ENCODE measurements around the gene TENT5C.

Gene TENT5C

DNA sequence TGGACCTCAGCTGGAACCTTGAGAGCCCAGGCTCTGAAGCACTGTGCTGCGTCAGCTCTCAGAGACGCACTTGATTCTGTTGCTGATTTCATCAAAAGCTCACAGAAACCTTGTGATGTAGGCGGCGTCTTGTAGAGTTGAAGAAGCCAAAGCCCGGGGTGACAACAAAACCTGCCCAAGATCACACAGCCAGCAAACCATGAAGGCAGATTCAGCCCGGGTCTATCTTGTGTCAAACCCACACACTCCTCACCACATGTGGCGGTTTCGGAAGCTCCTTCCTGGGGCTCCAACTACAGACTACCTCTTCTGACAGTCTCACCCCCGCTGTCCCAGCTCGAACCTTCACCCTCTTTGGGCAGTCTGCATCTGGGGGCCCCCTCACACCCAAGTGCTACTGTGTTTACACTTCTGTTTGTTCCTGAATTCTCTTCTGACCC lies 50.4 kb downstream of the TENT5C start:
- DNase-seq (ENCODE audit: low read depth, low spot score): peak; percentile 60

DNA sequence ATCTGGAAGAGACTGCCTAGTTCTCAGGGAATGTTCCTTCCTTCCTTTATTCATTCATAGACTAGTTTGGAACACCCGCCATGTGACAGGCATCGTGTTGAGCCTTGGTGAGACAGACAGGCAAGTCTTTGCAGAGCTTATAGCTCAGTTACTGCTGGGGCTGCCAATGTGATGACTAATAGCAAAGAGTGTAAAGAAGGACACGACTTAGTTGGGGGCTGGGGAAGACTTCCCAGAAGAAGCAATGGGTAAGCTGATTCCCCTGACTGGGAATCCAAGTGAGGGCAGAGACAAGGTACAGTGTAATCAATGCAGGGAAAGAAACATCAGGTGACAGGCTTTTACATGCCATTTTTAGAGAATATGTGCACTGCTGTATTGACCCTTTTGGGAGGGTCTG lies 51.2 kb downstream of the TENT5C start:
- no peak for DNase-seq (ENCODE audit: low read depth, low spot score)

DNA sequence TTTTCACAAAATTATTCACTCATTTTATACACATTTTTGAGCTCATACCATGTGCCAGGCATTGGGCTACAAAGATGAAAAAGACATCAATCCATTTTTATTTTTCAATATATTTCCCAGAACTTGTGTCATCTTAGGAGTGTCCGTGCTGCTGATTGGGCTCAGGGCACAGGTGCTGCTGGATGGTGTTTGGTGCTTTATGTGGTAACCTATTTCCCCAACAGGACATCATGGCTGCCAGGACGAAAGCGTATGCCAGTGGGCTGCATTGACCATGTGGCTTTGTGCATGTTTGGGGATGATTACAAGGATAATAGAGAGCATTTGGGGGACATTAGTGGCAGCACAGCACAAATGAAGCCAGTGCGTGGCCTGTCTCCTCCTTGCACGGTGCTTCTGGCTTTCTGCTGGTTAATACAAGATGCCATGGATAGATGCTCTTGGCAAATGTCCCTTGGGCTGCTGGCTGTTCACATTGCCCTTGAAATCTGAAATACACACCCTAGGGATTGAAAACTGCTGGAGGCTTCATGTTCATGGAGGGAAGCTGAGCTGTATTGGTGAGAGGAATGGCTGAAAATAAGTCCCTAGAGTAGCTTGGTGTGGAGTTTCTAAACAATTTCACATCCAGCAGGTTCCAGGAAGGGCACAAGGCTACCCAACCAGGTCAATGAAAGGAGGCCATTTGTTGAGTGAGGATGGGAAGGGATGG lies 52.3 kb downstream of the TENT5C start:
- DNase-seq (ENCODE audit: low read depth, low spot score): no peak

DNA sequence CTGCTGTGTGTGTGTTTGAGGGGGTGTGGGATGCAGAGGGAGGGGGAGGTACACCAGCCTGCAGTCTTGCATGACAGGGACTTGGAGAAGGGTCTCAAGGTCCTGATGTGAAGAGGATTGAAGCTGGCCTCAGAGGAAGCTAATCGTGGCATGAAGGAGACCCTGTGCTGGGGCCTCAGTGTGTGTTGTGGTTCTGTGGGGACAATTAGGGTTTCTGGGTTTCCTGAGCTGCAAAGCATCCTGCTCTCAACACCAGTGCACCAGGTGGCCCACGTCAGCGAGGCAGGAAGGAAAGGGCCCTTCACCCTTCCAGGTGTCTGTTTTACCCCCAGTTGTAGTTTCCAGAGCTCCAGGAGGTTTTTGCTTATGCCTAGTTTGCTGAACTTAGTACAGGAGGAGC lies 52.8 kb downstream of the TENT5C start:
- peak; percentile 44 for DNase-seq (ENCODE audit: low read depth, low spot score)

DNA sequence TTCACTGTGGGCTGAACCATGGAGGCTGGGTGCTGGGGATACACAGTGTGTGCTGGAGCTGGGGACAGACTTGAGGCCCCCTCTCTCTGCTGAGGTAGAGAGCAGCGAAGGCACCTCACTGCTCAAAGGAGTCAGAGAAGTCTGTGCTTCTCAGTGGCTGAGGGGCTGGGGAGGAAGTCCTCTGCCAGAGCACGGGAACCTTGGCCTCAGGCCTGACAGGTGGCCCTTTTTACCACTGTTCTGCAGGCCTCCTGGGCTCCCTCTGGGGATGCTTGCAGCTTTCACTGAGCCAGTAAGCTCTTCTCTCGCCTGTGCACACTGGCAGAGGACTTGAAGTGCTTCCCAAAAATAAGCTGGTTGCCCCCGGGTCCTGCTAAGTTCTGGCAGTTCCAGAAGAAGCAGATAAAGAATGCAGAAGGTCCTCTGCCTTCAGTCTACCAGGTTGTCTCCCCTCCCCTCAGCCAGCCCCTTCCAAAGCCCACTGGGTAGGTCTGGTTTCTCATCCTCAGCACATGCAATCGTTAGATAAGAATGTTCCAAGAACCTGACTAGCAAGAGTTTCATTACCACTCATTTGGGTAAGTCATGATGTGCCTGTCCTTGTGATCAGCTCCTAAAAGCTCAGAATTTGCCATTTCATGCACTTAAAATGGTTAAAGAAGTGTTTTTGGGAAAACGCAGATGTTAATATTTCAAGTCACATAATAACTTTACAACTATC lies 53.9 kb downstream of the TENT5C start:
- DNase-seq (ENCODE audit: low read depth, low spot score): no peak

DNA sequence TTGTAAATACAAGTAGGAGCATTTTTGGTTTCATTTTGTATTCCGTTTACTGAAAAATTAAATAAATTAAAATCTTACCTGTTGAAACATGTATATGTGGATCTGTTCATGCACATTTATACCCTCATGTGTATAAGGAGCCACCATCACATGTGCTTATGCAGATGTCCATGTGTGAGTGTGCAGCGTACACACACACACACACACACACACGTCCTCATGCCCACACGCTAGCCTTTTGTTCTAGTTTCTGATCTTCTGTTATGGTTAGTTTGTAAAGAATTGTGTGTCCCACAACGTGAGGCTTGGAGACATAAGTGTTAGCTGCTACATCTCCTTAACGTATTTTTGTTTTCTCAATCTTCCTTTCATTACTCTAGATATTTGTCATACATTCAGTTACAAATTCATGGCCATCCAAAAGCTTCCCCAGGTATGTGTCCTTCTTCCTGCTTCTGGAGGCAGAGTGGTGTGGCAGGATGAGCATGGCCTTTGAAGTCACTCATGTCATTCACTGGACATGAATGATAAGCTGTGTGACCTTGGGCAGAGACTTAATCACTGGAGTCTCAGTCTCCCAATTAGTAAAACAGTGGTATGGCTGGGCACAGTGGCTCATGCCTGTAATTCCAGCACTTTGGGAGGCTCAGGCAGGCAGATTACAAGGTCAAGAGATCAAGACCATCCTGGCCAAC lies 54.6 kb downstream of the TENT5C start:
- no peak for DNase-seq (ENCODE audit: low read depth, low spot score)

DNA sequence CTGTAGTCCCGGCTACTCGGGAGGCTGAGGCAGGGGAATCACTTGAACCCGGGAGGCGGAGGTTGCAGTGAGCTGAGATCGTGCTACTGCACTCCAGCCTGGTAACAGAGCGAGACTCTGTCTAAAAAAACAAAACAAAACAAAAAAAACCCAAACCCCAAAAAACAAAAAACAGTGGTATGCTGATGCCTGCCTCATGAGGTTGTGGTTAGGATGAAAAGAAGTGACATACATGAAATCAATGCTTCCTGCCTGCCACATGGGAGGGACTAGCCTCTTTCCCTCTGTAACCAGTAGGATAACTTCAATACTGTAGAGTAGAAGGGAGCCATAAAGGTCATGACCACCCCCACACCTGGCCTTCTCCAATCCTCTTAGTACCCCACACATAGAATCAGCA lies 55.2 kb downstream of the TENT5C start:
- no peak for DNase-seq (ENCODE audit: low read depth, low spot score)

DNA sequence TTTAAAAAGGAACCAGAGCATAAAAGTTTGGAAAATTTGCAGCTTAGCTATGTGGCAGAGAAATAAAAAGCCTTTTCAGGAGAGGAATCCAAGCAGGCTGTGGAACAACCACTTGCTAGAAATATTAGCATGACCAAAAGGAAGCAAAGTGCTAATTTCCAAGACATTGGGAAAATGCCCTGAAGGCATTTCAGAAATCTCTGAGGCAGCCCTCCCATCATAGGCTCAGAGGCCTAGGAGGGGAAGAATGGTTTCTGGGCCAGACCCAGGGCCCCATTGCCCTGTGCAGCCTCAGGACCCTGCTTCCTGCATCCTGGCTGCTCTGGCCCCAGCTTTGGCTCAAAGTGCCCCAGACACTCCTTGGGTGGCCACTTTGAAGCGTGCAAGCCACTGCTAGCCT lies 56.8 kb downstream of the TENT5C start:
- no peak for DNase-seq (ENCODE audit: low read depth, low spot score)

DNA sequence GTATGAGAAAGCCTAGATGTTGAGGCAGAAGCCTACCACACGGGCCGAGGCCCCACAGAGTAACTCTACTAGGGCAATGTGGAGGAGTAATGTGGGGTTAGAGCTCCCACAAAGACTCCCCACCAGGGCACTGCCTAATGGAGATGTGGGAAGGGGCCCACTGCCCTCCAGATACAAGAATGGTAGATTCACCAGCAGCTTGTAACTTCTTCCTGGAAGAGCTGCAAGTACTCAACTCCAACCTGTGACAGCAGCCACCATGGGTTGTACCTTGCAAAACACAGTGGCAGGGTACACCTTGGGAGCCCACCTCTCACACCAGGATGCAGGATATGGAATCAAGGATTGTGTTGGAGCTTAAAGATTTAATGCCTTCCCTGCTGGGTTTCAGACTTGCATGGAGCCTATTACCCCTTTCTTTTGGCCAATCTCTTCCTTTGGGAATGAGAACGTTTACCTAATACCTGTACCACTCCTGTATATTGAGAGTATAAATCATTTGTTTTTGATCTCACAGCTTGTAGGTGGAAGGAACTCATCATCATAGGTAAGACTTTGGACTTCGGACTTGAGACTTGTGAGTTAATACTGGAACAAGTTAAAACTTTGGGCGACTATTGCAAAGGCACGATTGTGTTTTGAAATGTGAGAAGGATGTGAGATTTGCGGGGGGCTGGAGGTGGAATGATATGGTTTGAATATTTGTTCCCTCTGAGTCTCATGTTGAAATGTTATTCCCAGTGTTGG lies 57.5 kb downstream of the TENT5C start:
- DNase-seq (ENCODE audit: low read depth, low spot score): no peak

DNA sequence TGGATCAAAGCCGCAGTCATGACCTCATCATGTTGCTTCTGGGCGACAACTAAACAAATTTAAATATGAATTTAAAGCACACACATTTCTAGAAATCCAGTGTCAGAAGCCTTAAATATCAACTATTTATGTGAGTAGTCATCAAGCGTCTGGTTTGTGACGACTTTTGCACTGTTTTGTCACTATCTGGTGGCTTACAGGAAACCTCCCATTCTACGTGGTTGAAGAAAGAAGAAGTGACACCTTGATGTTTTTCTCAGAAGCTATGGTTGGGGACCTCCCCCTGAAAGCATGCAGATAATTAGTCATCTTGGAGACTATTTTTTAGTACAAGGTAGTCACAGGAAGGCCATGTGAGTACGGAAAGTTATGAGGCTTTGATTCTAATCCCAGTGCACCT lies 58.5 kb downstream of the TENT5C start:
- peak; percentile 55 for DNase-seq (ENCODE audit: low read depth, low spot score)

DNA sequence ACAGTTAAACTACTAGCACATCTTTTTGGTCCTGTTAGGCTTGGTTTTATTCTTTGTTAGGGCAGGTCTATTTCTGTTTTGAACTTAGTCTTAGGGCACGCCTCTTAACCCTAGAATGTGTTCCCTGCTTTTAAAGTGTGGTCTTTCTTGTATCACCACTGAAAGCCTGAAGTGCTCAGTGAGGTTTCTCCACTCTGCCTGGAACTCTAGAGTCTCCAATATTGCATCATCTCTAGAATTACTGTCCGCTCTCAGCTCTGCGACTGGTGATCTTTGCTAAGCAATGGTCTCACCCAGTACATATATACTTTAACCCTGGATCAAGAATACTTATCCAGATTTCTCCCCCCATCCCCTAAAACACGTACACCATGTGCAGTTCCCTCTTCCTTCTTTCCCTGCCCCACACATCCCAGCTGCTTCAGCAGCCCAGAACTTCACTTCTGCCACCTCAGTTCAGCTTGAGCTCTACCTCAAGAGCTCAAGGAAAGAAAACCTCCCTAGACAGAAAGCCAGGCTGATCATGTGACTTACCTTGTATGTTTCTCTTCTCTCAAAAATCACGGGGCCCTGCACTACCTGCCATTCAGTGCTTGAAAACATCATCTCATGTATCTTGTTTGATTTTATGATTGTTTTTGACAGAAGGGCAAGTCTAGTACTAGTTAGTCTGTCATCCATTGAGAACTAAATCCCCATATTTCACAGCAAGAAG lies 59.9 kb downstream of the TENT5C start:
- no peak for DNase-seq (ENCODE audit: low read depth, low spot score)

DNA sequence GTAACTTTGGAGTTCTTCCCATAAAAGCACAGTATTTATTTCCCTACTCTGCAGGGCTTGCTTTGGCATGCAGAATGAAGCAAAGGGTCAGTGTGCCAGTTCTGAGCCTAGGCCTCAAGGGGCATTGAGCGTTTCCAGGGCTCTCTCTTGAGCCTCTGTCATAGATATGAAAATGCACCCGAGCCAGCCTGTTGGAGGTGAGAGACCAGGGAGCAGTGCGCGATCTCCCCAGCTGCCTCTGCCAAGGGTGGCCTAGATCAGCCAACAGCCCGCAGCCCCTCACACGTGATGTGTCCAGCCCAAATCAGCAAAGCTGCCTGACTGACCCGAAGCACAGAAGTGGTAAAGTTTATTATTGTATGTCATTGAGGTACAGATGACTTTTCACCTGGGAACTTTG lies 63.7 kb downstream of the TENT5C start:
- DNase-seq (ENCODE audit: low read depth, low spot score): no peak

DNA sequence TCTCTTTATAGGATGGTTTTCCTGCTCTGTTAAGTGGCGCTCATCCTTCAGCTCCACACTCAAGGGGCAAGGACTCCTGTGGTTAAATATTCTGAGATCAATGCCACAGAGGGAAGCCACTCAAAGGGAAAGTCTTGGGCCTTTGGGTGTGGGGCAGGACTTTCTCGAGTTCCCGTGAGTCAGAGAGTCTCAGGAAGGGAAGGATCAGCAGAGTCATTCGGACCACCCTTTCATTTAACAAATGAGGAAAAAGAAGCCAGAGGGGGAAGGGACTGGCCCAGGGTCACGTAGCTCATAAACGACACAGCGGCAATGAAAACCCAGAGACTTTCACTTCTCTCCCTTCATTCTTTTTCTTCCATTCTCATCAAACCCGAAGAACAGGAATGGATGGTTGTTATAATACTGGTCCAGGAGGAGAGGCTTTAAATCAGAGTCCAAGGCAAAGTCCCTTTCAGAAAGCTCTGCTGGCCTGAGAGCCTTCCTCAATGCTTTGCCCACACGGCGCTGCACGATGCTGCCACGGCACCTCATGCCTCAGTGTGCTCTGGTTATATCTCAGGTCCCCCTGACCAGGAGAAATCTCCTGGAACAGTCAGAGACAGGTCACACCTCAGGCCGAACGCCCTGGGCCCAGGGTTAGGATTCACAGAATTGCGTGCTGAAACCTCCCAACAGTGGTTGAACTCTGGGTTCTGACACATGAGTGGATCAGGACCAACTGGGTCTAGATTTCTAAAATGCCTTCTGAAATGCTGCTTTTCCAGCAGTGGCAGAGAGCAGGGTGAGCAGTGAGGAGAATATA lies 65.3 kb downstream of the TENT5C start:
- DNase-seq (ENCODE audit: low read depth, low spot score): no peak

DNA sequence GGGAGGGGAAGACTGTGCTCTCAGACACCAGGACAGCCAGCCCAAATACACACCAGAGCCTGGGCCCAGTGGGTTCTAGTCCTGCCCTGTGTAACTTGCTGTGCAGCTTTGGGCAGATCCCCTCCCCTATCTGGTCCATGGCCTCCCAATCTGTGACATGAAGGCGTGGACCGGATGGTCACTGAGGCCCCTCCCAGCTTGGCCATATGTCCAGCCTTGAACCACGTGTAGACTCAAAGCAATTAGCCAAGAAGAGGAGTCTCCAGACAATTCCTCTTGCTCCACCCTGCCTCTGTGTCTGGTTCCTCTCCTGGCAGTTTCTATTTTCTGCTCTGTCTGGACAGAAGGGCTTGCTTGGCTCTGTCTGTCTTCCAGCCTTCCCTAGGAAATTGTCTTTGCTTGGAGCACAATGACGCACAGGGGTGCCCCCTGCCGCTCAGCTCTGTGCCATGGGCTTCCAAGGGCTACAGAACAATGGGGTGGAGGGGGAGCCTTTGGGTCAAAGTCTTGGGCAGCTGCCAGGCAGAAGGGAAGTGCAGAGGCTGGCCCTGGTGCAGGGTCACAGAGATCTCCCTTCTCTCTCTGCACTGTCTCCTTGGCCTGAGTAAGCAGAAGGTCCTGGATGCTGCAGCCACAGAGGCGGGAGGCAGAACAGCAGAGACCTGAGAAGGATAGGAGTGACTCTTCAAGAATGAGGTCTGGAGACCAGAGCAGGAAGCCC lies 66.1 kb downstream of the TENT5C start:
- no peak for DNase-seq (ENCODE audit: low read depth, low spot score)

DNA sequence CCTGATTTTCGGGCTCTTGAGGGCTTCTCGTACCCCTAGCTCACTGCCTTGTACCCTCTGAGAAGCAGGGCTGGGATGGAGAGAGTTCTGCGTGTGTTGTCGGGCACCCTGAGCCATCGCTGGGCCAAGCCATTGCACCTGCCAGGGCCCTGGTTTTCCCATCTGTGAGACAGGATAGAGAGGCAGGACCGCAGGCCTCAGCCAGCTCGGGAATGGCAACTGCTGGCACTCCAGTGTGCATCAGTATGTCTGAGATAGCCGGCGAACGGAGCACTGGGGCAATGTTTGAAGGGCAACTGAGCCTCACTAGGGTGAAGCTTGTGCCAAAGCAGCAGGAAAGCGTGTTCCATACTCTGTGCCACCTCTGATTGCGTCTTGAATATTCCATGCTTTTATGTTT lies 66.9 kb downstream of the TENT5C start:
- DNase-seq (ENCODE audit: low read depth, low spot score): no peak

DNA sequence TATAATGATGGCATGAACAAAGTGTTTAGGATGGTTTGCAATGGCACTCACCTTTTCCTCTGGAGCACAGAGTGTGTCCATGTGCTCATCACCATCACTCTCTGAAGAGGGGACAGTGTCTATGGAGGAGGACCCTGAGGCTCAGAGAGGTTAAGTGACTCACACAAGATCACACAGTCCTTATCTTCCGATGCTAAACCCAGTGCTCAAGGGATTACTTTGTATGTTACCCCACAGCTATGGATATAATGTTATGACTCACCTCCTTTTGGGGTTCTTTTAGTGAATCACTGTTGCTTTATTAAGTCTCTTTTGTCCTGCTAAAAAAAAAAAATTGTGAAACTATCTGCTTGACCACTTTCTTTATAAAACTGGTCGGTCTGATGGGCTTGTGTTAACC lies 67.6 kb downstream of the TENT5C start:
- no peak for DNase-seq (ENCODE audit: low read depth, low spot score)

DNA sequence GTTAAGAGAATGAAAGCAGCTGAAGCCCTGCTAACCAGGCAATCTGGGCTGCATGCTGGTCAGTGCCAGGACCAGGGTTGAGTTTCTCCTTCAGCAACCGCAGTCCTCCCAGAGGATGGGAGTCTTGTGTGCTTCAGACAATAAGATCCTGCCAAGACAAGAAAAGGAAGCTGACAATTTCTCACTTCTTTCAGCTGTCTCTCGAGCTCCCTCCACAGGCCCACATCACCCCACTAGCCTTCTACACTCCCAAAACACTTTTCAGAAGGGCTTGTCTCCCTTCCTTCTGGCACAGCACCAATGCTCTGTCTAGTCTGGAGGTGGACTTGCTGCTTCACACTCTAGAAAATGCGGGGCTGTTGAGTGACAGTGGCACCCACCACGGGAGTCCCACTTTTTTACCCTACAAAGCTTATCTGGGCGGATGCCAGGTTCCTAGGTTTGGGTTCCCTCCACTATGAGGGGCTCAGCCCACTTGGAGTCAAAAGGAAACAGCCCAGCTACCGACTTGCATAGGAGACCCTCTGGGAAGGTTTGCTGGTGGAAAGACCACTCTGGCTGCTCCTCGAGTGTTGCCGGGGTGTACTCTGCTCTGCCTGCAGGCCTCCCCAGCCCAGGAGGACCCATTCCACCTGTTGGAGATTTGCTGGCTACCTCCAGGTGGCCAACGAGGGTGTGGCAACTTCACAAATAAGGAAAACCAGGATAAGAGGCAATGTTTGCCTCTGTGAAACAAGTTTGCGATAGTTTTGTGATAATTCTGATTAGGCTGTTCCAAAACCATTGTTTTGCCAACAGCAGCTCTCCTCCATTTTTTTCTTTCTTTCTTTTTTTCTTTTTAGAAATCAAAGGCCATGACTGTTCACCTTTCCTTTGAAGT lies 68.9 kb downstream of the TENT5C start:
- DNase-seq (ENCODE audit: low read depth, low spot score): no peak

DNA sequence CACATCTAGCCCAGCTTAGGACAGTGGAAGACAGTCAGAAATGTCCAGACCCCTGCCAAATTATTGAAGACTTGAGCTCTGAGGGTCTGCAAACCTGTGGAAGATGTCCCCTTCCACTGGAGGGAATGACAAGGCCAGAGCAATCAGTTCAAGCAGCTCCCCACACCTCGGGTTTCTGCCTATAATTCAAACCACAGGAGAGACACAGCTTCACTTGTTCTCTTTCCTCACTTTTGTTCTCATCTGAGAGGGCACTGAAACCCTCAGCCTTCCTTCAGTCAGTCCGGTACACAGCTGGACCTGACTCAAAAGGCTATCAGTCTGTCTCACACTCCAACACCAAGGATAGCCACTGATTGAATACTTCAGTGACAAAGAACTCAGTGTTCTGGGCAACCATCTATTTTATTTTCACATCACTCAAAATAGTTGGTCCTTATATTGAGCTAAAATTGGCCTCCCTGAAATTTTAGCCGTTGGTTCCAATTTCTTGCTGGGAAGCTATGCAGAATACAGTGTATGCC lies 70.1 kb downstream of the TENT5C start:
- DNase-seq (ENCODE audit: low read depth, low spot score): no peak

All from activated CD4-positive, CD25-positive, alpha-beta regulatory T cell treated with anti-CD3 and anti-CD28 coated beads, Interleukin-2, amount 50 U/mL, for 16 hours (primary cell).